IPS DF 6.9 (cell line): ENCODE data around the gene ZRANB3.

Experiments used
- DNase-seq: peaks from one replicate; pipeline ENCODE4 v3.0.0-alpha.2; 2013; ENCODE audit warnings: low read depth, low spot score
- H3K27ac ChIP-seq: one replicate; pipeline ENCODE4 v1.5.1; 2013; ENCODE audit warnings: low read length, control low read depth
- H3K27me3 ChIP-seq: 2 replicates; pipeline ENCODE4 v1.6.1; 2013; ENCODE audit warnings: mild to moderate bottlenecking, low read length; ENCODE audit not compliant: control insufficient read depth, insufficient read depth
- H3K36me3 ChIP-seq: 2 replicates; pipeline ENCODE4 v1.6.1; 2013; ENCODE audit warnings: low read length; ENCODE audit not compliant: control insufficient read depth, insufficient read depth
- H3K4me1 ChIP-seq: 2 replicates; pipeline ENCODE4 v1.6.1; 2013; ENCODE audit warnings: low read length; ENCODE audit not compliant: control insufficient read depth, insufficient read depth
- H3K4me3 ChIP-seq: 2 replicates; pipeline ENCODE4 v1.5.1; 2013; ENCODE audit warnings: mild to moderate bottlenecking, low read length
- H3K9me3 ChIP-seq: 2 replicates; pipeline ENCODE4 v1.6.1; 2013; ENCODE audit warnings: low read length, inconsistent platforms; ENCODE audit not compliant: control insufficient read depth, insufficient read depth
- WGBS: extraction: QIAGEN DNeasy Blood & Tissue Kit; methylation state at CpG from one replicate; pipeline ENCODE4 v1.1.7; 2013; ENCODE audit warnings: mixed read lengths, missing lambda C conversion rate; ENCODE audit not compliant: insufficient read length, insufficient coverage; 5-methylcytosine and 5-hydroxymethylcytosine counted together

ZRANB3 gene

DNA sequence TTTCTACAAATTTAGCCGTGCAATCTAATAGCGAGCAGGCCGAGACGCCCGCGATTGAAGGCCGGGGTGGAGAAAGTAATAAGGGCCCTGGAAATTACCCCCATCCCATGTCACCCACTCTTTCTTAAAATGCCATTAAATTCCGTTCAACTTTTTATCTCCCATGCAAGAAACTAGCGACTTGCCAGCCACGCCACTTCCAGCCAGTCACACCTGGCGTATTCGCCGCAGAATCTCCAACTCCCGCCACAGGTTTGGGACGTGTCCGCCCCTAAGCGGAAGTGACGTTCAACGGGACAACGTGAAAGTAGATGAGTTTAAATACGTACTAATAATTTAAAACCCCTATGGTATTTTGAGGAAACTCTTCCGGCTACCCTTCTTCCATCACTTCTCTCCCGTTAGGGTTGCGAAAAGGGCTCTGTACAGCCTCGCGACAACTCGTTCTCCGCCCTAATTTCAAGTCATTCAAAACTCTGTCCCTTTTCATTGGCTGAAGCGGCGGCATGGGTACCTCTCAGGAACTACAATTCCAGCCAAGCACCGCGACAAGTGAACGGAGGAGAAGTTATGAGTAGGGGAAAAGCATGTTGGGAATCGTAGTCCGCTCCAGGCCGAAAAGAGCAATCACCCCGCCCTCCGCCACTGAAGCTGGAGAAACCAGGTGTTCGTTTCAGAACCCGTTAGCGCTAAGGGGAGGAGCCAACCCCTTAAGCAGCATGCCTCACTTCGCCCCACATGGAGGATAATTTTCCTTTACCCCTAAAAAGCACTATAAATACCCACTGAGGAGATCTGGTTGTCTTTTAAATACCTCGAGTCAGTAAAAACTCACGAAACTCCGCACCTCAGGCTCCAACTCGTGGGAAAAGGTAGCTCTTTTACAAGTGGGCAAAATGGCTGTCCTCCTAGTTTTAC lies at the start of gene ZRANB3:
Gene ZRANB3 (minus strand): TSS at position 906 of the 918 bp plus-strand sequence.
- H3K4me3 ChIP-seq, result peak within 1 kb of the TSS; percentile 93
- no peak within 1 kb of the TSS for H3K27ac ChIP-seq
- DNase-seq, result peak; percentile 95
- no CpG with 5 or more reads among the region's 46 CpGs for WGBS
- H3K9me3 ChIP-seq, result no peaks in the 10 kb centered on the region
- no peaks in the 10 kb centered on the region for H3K36me3 ChIP-seq
- no peaks in the 10 kb centered on the region for H3K27me3 ChIP-seq
- H3K4me1 ChIP-seq, result no peaks in the 10 kb centered on the region

DNA sequence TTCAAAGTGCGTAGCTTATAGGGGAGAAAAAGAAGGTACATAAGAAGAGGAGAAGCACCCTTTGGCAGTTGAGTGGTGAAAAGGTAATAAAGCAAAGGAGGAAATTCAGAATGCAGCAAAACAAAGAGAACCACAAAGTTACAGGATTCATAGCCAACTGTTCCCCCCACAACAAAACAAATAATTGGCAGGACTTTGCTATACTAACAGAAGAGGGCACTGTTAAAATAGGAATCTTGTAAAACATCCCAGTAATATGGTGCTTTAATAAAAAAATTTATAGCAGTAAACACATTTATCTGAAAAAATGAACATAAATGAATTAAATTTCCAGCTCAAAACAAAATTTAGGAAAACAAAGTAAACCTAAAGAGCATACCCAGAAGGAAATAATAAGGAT lies 42.6 kb upstream of the ZRANB3 start:
- WGBS, result no CpG with 5 or more reads among the region's 1 CpG
- no peaks in the 10 kb centered on the region for H3K9me3 ChIP-seq
- no peak overlapping the region for H3K4me3 ChIP-seq
- H3K27me3 ChIP-seq, result no peaks in the 10 kb centered on the region
- no peak overlapping the region for H3K27ac ChIP-seq
- H3K36me3 ChIP-seq, result no peaks in the 10 kb centered on the region; the same call in 1 of the 2 replicates
- no peak for DNase-seq
- no peaks in the 10 kb centered on the region for H3K4me1 ChIP-seq

DNA sequence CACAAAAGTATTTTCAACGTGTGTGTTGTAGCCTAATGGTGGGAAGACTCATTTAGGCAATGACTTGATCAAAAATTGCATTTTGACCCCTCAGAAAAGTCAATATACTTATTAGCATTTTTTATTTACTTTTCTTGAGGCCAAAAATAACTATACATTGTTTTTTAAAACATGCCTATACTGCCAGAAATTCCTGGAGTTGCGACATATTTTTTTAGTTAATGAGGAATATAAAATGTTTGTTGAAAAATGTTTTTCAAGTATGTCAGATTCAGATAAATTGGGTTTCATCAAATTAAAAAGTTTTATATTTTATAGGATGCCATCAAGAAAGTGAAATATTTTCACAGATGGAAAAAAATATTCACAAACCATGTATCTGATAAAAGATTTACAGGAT lies 39.9 kb upstream of the ZRANB3 start:
- no peak for DNase-seq
- 100% methylated on average over 1 of the region's 2 CpGs for WGBS
- no peaks in the 10 kb centered on the region for H3K27me3 ChIP-seq
- H3K9me3 ChIP-seq, result no peaks in the 10 kb centered on the region
- H3K36me3 ChIP-seq, result no peaks in the 10 kb centered on the region; the same call in 1 of the 2 replicates
- no peak overlapping the region for H3K4me3 ChIP-seq
- no peaks in the 10 kb centered on the region for H3K4me1 ChIP-seq
- H3K27ac ChIP-seq, result no peak overlapping the region

DNA sequence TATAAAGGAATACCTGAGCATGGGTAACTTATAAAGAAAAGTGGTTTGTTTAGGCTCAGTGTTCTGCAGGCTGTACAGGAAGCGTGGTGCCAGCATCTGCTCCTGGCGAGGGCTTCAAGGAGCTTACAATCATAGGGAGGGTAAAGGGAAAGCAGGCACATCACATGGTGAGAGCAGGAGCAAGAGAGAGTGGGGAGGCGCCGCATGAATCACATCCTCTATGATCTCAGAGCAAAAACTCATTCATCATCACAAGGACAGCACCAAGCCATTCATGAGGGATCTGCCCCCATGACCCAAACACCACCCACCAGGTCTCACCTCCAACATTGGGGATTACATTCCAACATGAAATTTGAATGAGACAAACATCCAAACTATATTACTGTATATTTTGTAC lies 32.8 kb upstream of the ZRANB3 start:
- H3K4me1 ChIP-seq, result no peaks in the 10 kb centered on the region
- H3K27ac ChIP-seq, result no peak overlapping the region
- H3K9me3 ChIP-seq, result no peaks in the 10 kb centered on the region
- H3K36me3 ChIP-seq, result no peaks in the 10 kb centered on the region
- WGBS, result no CpG with 5 or more reads among the region's 4 CpGs
- no peaks in the 10 kb centered on the region for H3K27me3 ChIP-seq
- H3K4me3 ChIP-seq, result no peak overlapping the region
- no peak for DNase-seq

DNA sequence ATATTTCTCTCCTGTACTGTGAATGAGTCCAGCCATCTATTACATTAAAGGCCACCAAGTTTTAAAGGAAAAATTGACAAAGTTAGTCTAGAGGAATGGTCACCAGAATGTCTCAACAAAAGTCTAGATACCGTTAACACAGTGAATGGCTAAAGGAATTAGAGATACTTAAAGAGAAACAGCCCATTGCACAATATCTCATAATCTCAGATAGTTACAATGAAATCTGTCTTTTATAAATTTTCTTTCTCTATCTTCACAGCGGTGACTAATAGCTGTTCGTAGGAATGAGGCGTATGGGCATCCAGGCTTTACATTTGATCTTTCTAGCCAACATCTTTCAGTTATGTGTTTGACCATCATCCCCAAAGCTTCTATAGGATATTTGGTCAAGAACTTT lies 30.9 kb upstream of the ZRANB3 start:
- no peak overlapping the region for H3K4me3 ChIP-seq
- no peaks in the 10 kb centered on the region for H3K4me1 ChIP-seq
- no peak overlapping the region for H3K27ac ChIP-seq
- no peaks in the 10 kb centered on the region for H3K9me3 ChIP-seq
- DNase-seq, result no peak
- H3K36me3 ChIP-seq, result no peaks in the 10 kb centered on the region
- WGBS, result no CpG with 5 or more reads among the region's 4 CpGs
- H3K27me3 ChIP-seq, result no peaks in the 10 kb centered on the region

DNA sequence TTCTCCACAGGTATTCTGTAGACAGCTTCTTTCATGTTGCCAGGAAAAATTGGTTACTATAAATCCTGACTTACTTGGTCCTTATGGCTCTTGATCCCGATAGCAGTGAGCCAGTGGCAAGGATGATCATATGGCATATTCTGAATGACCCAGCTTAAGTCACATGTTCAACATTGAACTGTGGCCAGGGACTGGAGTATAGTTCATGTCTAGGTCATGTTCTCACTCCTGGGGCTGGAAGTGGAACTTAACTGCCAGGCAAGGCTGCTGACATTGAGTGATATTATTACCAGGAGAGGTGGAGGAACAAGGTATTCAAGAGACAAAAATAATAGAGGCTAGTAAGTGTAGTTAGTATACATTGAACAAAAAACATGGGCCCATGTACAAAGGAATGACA lies 26.5 kb upstream of the ZRANB3 start:
- no peaks in the 10 kb centered on the region for H3K4me1 ChIP-seq
- WGBS, result no CpG with 5 or more reads among the region's 1 CpG
- H3K27me3 ChIP-seq, result no peaks in the 10 kb centered on the region
- no peaks in the 10 kb centered on the region for H3K9me3 ChIP-seq
- H3K36me3 ChIP-seq, result no peaks in the 10 kb centered on the region
- no peak for DNase-seq
- no peak overlapping the region for H3K27ac ChIP-seq
- no peak overlapping the region for H3K4me3 ChIP-seq

- Histone ChIP-seq H3K4me1 (no peaks in the 10 kb centered on the region), H3K4me3 (no peak overlapping the region), H3K9me3 (no peaks in the 10 kb centered on the region), H3K27ac (no peak overlapping the region), H3K27me3 (no peaks in the 10 kb centered on the region), H3K36me3 (no peaks in the 10 kb centered on the region)
- no peak for DNase-seq
- no CpG with 5 or more reads among the region's 4 CpGs for WGBS
Observed at GRCh38 chr2:135555311-135555710, 24.3 kb upstream of the ZRANB3 start.

DNA sequence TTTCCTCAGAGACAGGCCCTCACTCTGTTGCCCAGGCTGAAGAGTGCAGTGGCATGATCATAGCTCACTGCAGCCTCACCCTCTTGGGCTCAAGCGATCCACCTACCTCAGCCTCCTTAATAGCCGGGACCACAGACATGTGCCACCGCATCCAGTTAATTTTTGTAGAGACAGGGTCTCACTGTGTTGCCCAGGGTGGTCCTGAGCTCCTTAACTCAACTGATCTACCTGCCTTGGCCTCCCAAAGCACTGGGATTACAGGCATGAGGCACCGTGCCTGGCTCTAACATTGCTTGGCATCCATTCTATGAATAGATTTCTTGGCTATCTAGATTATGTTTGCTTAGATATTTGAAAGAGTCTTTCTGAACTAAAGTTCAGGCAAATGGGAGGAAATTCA lies 21.9 kb upstream of the ZRANB3 start:
- no peak overlapping the region for H3K27ac ChIP-seq
- no CpG with 5 or more reads among the region's 4 CpGs for WGBS
- no peaks in the 10 kb centered on the region for H3K36me3 ChIP-seq
- H3K4me3 ChIP-seq, result no peak overlapping the region
- no peaks in the 10 kb centered on the region for H3K4me1 ChIP-seq
- no peaks in the 10 kb centered on the region for H3K27me3 ChIP-seq
- no peaks in the 10 kb centered on the region for H3K9me3 ChIP-seq
- no peak for DNase-seq

GRCh38 chr2:135551356-135551755 lies 20.3 kb upstream of the ZRANB3 start:
- no peaks in the 10 kb centered on the region for H3K27me3 ChIP-seq
- no peaks in the 10 kb centered on the region for H3K36me3 ChIP-seq
- no peak overlapping the region for H3K27ac ChIP-seq
- H3K9me3 ChIP-seq, result no peaks in the 10 kb centered on the region
- H3K4me3 ChIP-seq, result no peak overlapping the region
- no peak for DNase-seq
- H3K4me1 ChIP-seq, result no peaks in the 10 kb centered on the region
- whole genome bisulfite sequencing, result 100% methylated on average over 1 of the region's 5 CpGs

DNA sequence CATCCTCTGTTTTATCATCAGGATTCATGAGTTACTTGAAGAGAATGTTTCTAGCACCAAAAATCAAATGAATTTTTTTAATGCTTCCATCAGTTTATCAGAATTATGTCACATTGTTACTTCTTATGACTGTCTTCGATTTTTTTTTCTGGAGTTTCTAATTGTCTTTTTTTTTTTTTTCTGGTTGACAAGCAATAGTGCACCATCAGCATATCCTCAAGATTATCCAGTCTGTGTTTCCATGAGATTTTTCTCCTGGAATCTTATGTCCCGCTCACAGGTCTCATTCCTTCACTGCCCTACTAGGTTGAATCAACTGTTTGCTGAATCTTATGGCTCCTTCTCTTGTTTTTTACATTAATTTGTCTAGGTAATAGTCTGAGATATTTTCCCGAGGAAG lies 16.3 kb upstream of the ZRANB3 start:
- Histone ChIP-seq H3K4me3 (no peak overlapping the region), H3K27me3 (no peaks in the 10 kb centered on the region), H3K36me3 (no peaks in the 10 kb centered on the region), H3K9me3 (no peaks in the 10 kb centered on the region), H3K27ac (no peak overlapping the region), H3K4me1 (no peaks in the 10 kb centered on the region)
- WGBS, result no CpG with 5 or more reads among the region's 3 CpGs
- no peak for DNase-seq

DNA sequence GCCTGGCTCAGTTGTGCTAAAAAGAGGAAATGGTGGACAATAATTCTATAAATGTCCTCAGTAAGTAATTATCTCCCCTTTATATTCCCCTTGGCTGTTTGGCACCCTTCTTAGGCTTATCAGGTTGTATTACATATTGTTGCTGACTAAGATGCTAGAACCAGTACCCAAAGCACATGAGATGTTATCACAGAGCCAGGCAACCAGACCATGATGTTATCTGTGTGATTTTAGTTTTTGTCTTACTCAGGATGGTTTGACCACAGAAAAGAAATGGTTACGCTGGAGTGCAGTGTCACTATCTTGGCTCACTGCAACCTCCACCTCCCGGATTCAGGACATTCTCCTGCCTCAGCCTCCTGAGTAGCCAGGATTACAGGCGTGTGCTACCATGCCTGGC lies 15.4 kb upstream of the ZRANB3 start:
- no peaks in the 10 kb centered on the region for H3K36me3 ChIP-seq
- no peak for DNase-seq
- no peaks in the 10 kb centered on the region for H3K9me3 ChIP-seq
- no peak overlapping the region for H3K27ac ChIP-seq
- no peaks in the 10 kb centered on the region for H3K27me3 ChIP-seq
- no peak overlapping the region for H3K4me3 ChIP-seq
- H3K4me1 ChIP-seq, result no peaks in the 10 kb centered on the region
- WGBS, result no CpG with 5 or more reads among the region's 3 CpGs
